A549 treated with GW870086 at 1 μM for 4 hours (cell line): ENCODE measurements around the gene GPR141. TPM values are rescaled to one million over a fixed set of nuclear protein-coding genes. Genes with fewer than 3 reads are reported as not detected.

Experiments
- total RNA-seq: library from RNA; stranded (reverse); fragments of 200-300 nt; extraction: Qiagen RNA extraction; gene quantifications from 5 replicates; pipeline ENCODE4 v1.2.3, GENCODE V29; 2022; ENCODE audit warnings: low read depth

Gene GPR141
- not detected in 5 replicates for total RNA-seq

GRCh38 chr7:37683246-37684120 lies at the start of gene GPR141:
GPR141 (plus strand) TSS chr7:37683766; CDS start chr7:37740394, 56,628 bp downstream.

Other genes with a start within 250 kb of the GPR141 start
- 1.9 to 3.4 TPM (median 2.1 TPM) in 5 replicates for gene ELMO1, start 234.9 kb upstream of the GPR141 start, total RNA-seq
- not detected in 5 replicates for gene NME8, start 164.8 kb downstream of the GPR141 start, total RNA-seq
- gene SFRP4, start 233.1 kb downstream of the GPR141 start, total RNA-seq = 2.6 to 4.1 TPM (median 3.8 TPM) in 5 replicates
- 66.1 to 81.5 TPM (median 77.3 TPM) in 5 replicates for gene EPDR1, start 236.9 kb downstream of the GPR141 start, total RNA-seq